ENCODE data around the gene GRIA1. TPM values are rescaled to one million over a fixed set of nuclear protein-coding genes. Genes with fewer than 3 reads are reported as not detected.
"Not testable (repeated sequence)": the region's sequence is repeated elsewhere in the genome, so short reads cannot be mapped to it uniquely, and the experiment has no call there.

GRIA1 gene
- total RNA-seq, 2 donors from 2014 or later = not detected

GRCh38 chr5:153813901-153814300 is 323.4 kb downstream of the GRIA1 start:
- no peak for ATAC-seq (replicated peaks)
- Mint-ChIP-seq H3K27ac (no peak overlapping the region), H3K4me1 (no peaks in the 10 kb centered on the region), H3K36me3 (ENCODE audit: low read depth) (no peaks in the 10 kb centered on the region), H3K27me3 (peaks cover 8% of the 10 kb centered on the region), H3K9me3 (peaks cover 4% of the 10 kb centered on the region), H3K4me3 (no peak overlapping the region)

- no peaks in the 10 kb centered on the region for H3K36me3 Mint-ChIP-seq (ENCODE audit: low read depth)
- no peaks in the 10 kb centered on the region for H3K9me3 Mint-ChIP-seq
- no peak overlapping the region for H3K27ac Mint-ChIP-seq
- no peak for ATAC-seq (replicated peaks)
- H3K4me1 Mint-ChIP-seq = no peaks in the 10 kb centered on the region
- H3K4me3 Mint-ChIP-seq = no peak overlapping the region
- peaks cover 5% of the 10 kb centered on the region for H3K27me3 Mint-ChIP-seq
These were observed 326.4 kb downstream of the GRIA1 start for GRCh38 chr5:153816870-153817269.

DNA sequence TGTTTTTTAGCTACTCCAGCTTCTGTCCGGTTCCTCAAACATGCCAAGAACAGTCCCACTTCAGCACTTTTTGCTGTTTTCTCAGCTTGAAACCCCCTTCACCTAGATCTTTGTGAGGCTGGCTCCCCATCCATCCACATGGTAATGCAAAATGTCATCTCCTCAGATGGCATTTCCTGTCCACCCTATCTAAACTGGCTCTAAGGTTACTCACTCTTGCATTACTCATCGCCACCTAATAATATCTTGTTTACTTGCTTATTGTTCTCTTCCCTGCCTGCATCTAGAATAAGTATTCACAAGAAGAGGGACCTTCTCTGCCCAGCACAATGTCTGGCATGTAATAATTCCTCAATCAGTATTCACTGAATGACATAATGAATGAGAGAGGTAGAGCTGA is 328.2 kb downstream of the GRIA1 start:
- no peak overlapping the region for H3K4me3 Mint-ChIP-seq
- peaks cover 5% of the 10 kb centered on the region for H3K27me3 Mint-ChIP-seq
- no peaks in the 10 kb centered on the region for H3K9me3 Mint-ChIP-seq
- ATAC-seq (replicated peaks) = no peak
- H3K27ac Mint-ChIP-seq = no peak overlapping the region
- H3K36me3 Mint-ChIP-seq (ENCODE audit: low read depth) = no peaks in the 10 kb centered on the region
- no peaks in the 10 kb centered on the region for H3K4me1 Mint-ChIP-seq

DNA sequence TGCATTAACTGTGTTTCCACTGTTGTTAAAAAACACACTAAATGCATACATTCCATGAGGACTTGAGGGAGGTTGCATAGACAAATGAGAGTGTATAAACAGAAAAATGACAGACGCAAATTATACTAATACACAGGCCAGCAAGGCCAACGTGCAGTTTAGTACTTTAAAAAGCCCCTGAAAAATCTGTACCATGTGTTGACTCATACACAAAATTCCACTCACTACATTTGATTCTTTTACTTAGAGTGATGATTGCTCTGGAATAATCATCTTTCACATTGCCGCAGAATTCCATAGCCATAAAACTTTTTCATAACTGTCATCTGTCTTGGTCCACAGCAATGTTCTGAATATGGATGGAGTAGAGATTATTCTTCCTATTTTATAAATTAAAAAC is 332.6 kb downstream of the GRIA1 start:
- Mint-ChIP-seq H3K4me1 (no peaks in the 10 kb centered on the region), H3K9me3 (peaks cover 4% of the 10 kb centered on the region), H3K27ac (no peak overlapping the region), H3K36me3 (ENCODE audit: low read depth) (no peaks in the 10 kb centered on the region), H3K27me3 (peaks cover 9% of the 10 kb centered on the region), H3K4me3 (no peak overlapping the region)
- ATAC-seq (replicated peaks) = no peak

- no peak overlapping the region for H3K4me3 Mint-ChIP-seq
- no peaks in the 10 kb centered on the region for H3K4me1 Mint-ChIP-seq
- H3K27me3 Mint-ChIP-seq = peaks cover 4% of the 10 kb centered on the region
- peaks cover 13% of the 10 kb centered on the region for H3K9me3 Mint-ChIP-seq
- H3K36me3 Mint-ChIP-seq (ENCODE audit: low read depth) = no peaks in the 10 kb centered on the region
- no peak for ATAC-seq (replicated peaks)
- no peak overlapping the region for H3K27ac Mint-ChIP-seq
These were observed 334.4 kb downstream of the GRIA1 start for GRCh38 chr5:153824909-153825308.

DNA sequence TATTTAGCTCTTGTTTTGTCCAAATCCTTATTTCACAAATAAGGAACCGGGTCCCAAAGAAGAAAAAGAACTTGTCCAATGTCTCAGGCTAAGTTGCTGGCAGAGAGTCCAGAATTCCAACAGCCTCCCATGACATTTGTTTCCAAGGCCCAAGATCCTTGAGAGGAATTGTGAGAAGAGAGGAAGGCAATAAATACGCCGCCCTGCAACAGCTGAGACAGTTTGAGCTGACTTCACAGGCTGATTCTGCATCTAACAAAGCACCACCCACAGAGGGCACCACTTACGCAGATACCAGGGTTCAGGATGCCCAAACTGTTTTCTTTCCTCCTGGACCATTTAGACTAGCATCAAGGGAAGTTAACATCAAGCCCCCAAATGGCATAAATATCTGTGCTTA is 336.9 kb downstream of the GRIA1 start:
- H3K9me3 Mint-ChIP-seq = peaks cover 13% of the 10 kb centered on the region
- no peak for ATAC-seq (replicated peaks)
- H3K27me3 Mint-ChIP-seq = peaks cover 4% of the 10 kb centered on the region
- no peaks in the 10 kb centered on the region for H3K4me1 Mint-ChIP-seq
- no peak overlapping the region for H3K27ac Mint-ChIP-seq
- H3K4me3 Mint-ChIP-seq = no peak overlapping the region
- H3K36me3 Mint-ChIP-seq (ENCODE audit: low read depth) = no peaks in the 10 kb centered on the region

DNA sequence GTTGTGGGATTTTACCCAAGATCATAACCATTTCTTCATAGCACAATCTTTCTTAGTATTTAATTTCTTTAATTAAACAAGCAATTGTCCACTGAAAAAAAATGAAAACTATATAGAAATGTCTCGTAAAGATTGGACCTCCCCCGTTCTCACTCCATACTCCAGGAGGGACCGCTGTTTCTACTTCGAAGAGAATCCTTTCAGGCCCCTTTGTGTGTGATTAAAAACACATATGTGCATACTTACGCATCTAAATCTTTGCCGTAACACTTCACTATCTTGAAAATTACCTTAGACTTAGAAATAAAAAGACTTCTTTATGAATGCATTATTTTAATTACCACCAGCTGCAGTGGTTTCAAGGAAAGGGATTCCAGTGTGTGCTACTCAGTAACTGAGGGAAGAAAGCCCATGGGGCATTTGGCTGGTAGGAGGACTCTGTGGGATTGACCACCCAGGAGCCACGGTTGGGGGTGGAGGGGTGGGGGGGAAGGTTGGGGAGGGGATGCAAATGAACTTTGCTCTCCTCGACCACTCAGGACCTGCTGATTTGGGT is 339.1 kb downstream of the GRIA1 start:
- Mint-ChIP-seq H3K27me3 (peaks cover 4% of the 10 kb centered on the region), H3K9me3 (peaks cover 13% of the 10 kb centered on the region), H3K36me3 (ENCODE audit: low read depth) (no peaks in the 10 kb centered on the region), H3K4me1 (no peaks in the 10 kb centered on the region), H3K4me3 (no peak overlapping the region), H3K27ac (no peak overlapping the region)
- ATAC-seq (replicated peaks) = no peak

DNA sequence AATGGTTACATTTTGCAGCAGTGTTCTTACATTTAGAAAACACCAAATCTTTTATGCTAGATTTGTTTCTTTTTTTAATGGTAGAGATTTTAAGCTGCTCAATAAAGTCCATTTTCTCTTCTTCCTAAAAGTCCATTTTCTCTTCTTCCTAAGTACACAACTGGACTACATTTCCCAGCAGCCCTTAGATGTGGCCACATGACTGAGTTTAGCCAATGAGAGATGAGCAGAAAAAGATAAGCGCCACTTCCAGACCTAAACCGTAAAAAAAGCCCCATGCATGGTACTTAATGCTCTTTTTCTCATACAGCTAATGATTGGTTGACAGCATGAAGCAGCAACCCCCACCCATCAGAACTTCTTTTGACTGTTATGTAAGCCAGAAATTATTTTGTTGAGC is 341.5 kb downstream of the GRIA1 start:
- ATAC-seq (replicated peaks) = no peak
- no peak overlapping the region for H3K4me3 Mint-ChIP-seq
- peaks cover 9% of the 10 kb centered on the region for H3K9me3 Mint-ChIP-seq
- H3K27ac Mint-ChIP-seq = no peak overlapping the region
- no peaks in the 10 kb centered on the region for H3K27me3 Mint-ChIP-seq
- H3K4me1 Mint-ChIP-seq = no peaks in the 10 kb centered on the region
- H3K36me3 Mint-ChIP-seq (ENCODE audit: low read depth) = no peaks in the 10 kb centered on the region

DNA sequence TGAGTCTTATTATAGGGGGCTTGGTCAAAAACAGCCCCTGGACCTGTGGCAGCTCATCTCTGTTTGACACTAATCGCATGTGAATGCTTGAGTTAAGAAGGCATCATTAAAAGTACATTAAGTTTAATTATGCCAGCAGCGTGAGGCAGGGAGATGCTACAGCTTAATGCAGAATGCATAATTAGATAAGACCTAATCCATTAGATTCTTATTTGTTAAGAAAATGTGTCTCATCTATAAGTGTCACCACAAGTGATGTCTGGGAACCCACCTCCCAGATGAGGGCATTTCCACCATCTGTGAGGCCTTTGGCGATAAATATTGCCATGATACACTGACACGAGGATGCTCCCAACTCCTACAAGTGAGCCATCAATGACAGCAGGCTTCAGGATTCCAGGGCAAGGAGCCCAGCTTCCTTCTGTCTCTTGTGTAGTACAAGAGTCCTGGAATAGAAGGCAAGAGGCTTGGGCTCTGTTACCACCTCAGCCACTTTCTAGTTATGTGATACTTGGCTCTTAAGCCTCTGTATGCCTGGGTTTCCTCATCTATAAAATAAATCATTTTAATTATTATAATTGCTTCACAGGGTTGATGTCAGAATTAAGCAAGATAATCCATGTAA is 345.5 kb downstream of the GRIA1 start:
- no peak for ATAC-seq (replicated peaks)
- H3K4me3 Mint-ChIP-seq = no peak overlapping the region
- H3K27ac Mint-ChIP-seq = no peak overlapping the region
- peaks cover under 1% of the 10 kb centered on the region for H3K9me3 Mint-ChIP-seq
- no peaks in the 10 kb centered on the region for H3K4me1 Mint-ChIP-seq
- no peaks in the 10 kb centered on the region for H3K36me3 Mint-ChIP-seq (ENCODE audit: low read depth)
- peaks cover under 1% of the 10 kb centered on the region for H3K27me3 Mint-ChIP-seq

DNA sequence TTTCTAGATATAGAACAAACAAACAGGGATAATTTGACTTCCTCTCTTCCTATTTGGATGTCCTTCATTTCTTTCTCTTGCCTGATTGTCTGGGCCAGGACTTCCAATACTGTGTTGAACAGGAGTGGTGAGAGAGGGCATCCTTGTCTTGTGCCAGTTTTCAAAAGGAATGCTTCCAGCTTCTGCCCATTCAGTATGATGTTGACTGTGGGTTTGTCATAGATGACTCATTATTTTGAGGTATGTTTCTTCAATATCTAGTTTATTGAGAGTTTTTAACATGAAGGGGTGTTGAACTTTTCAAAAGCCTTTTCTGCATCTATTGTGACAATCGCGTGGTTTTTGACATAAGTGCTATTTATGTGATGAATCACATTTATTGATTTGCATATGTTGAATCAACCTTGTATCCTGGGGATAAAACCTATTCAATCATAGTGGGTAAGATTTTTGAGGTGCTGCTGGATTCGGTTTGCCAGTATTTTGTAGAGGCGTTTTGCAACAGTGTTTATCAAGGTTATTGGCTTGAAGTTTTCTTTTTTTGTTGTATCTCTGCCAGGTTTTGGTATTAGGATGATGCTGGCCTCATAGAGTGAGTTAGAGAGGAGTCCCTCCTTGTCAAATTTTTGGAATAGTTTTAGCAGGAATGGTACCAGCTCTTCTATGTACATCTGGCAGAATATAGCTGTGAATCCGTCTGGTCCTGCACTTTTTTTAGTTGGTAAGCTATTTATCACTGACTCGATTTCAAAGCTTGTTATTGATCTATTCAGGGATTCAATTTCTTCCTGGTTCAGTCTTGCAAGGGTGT is 359.0 kb downstream of the GRIA1 start:
- H3K27ac Mint-ChIP-seq; H3K36me3 Mint-ChIP-seq (ENCODE audit: low read depth); ATAC-seq (replicated peaks); H3K4me1 Mint-ChIP-seq; H3K27me3 Mint-ChIP-seq; H3K4me3 Mint-ChIP-seq: not testable (repeated sequence)
- H3K9me3 Mint-ChIP-seq = peaks cover 15% of the 10 kb centered on the region

GRCh38 chr5:153860195-153860886 is 369.9 kb downstream of the GRIA1 start:
- Mint-ChIP-seq H3K4me3 (no peak overlapping the region), H3K9me3 (peaks cover 6% of the 10 kb centered on the region), H3K27ac (no peak overlapping the region), H3K4me1 (no peaks in the 10 kb centered on the region), H3K27me3 (peaks cover 16% of the 10 kb centered on the region), H3K36me3 (ENCODE audit: low read depth) (no peaks in the 10 kb centered on the region)
- no peak for ATAC-seq (replicated peaks)

DNA sequence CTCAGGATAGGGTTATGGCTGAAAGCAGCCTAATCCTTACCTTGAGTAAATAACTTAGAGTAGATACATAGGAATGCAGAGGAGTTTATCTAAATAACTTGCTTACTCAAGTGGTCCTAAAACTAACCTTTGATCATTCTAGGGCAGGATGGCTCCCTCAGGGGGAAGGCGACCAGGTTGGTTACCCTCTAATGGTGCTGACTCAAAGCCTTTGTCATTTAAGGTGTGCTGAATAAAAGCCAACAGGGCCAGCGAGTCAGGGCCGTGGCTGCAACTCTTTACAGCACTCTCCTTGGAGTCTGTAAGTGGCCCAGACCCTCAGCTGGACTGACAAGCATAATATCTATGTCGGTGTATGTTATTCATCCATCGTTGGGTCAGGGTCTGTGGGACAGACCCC is 372.4 kb downstream of the GRIA1 start:
- H3K4me1 Mint-ChIP-seq; H3K36me3 Mint-ChIP-seq (ENCODE audit: low read depth); H3K9me3 Mint-ChIP-seq; H3K4me3 Mint-ChIP-seq; ATAC-seq (replicated peaks); H3K27ac Mint-ChIP-seq: not testable (repeated sequence)
- peaks cover 21% of the 10 kb centered on the region for H3K27me3 Mint-ChIP-seq
